Thoracic aorta (tissue), 2 donors: ENCODE data around the gene OBP2A. TPM values are rescaled to one million over a fixed set of nuclear protein-coding genes. Genes with fewer than 3 reads are reported as not detected.

Experiments
- ATAC-seq: fragments of 150-250 bp; one replicate; pipeline ENCODE4 v1.8.0; 2017; ENCODE audit warnings: low read depth; ENCODE audit not compliant: insufficient number of reproducible peaks, low FRiP score
- DNase-seq: peaks from one replicate; pipeline ENCODE4 v3.0.0-alpha.2; 2020; ENCODE audit warnings: low spot score
- H3K27ac ChIP-seq, 2 donors: fragments of 200-600 bp; sonication (generic); 1 replicate in 1 of 2; 2 replicates in 1 of 2; pipeline ENCODE4 v1.5.1; 2016; ENCODE audit warnings: mild to moderate bottlenecking in 2 of 2, moderate library complexity in 2 of 2
- H3K27me3 ChIP-seq: fragments of 200-600 bp; sonication (generic); replicated peaks from 2 replicates; pipeline ENCODE4 v1.6.0; 2016; ENCODE audit warnings: mild to moderate bottlenecking; ENCODE audit not compliant: insufficient read depth
- H3K36me3 ChIP-seq: fragments of 200-600 bp; sonication (generic); one replicate; pipeline ENCODE4 v1.5.1; 2016
- H3K4me1 ChIP-seq, 2 donors: fragments of 200-600 bp; sonication (generic); 1 replicate in 1 of 2; 2 replicates in 1 of 2; pipeline versions ENCODE4 v1.5.1 to v1.6.0; 2016; ENCODE audit warnings: low read depth in 2 of 2, mild to moderate bottlenecking in 1 of 2; ENCODE audit not compliant: control insufficient read depth in 1 of 2
- H3K4me3 ChIP-seq: fragments of 200-600 bp; sonication (generic); 2 replicates; pipeline ENCODE4 v1.5.1; 2016; ENCODE audit warnings: mild to moderate bottlenecking
- H3K9me3 ChIP-seq: fragments of 200-600 bp; sonication (generic); 2 replicates; pipeline ENCODE4 v1.5.1; 2016
- total RNA-seq, 2 donors: library from RNA; depleted of rRNA; stranded (reverse); fragments of >200 nt; gene quantifications; one replicate each; pipeline versions ENCODE4 v1.1.0 to v1.2.3, GENCODE V29; 2016
- TF ChIP-seq, protein P1 (sequence below): fragments of 200-600 bp; sonication (generic); IDR thresholded peaks from one replicate; pipeline ENCODE4 v1.5.1; 2019; ENCODE audit warnings: antibody characterized with exemption

The OBP2A gene
- total RNA-seq, 2 donors from 2014 or later = not detected

DNA sequence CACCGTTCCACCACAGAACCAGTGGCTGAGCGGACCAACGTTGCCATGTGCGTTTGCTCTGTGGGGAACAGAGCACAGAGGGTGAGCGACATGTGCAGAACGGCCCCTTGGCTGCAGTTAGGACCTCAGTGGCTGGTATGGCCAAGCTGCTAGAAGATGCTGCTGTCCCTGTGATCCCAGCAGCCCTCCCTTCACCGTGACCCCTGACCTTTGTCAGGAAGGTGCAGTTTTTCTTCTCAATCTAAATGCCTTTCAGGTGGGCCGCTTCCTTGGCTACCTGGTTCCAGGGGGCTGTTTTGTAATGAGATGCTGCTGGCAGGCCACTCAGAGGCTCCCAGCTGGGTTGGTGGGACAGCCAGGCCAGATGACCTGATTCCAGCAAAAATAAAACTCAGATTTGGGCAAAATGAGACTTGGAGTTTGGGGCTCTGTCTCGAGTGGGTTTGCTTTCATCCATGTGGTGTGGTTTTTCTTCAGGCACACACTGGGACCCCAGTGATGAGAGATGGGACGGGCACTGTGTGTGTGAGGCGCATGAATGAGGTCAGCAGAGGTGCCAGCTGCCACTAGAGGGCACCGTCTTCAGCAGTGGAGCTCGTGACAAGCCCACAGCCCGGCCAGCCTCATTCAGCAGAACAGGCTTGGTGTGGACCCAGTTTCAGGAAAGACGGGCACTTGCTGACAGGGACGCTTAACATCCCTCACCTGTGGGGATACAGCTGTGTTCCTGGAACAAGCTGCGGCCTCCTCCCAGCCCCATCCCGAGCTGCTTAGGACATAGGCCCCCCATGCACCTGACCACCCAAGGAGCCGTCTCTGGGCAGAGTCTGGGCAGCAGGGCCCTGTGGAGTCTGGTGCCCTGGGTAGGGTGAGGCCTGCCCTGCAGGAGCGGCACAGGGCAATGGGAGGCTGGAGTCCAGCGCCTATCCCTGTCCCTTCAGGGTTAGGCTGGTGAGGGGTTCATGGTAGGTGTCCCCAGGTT lies 41.4 kb upstream of the OBP2A start:
- peaks cover 25% of the 10 kb centered on the region for H3K36me3 ChIP-seq
- no peak overlapping the region for H3K27ac ChIP-seq
- DNase-seq (no peak), ATAC-seq (no peak)
- no peaks in the 10 kb centered on the region for H3K9me3 ChIP-seq
- peaks cover 3 to 16% of the 10 kb centered on the region in 2 donors for H3K4me1 ChIP-seq
- TF ChIP-seq, protein P1, sequence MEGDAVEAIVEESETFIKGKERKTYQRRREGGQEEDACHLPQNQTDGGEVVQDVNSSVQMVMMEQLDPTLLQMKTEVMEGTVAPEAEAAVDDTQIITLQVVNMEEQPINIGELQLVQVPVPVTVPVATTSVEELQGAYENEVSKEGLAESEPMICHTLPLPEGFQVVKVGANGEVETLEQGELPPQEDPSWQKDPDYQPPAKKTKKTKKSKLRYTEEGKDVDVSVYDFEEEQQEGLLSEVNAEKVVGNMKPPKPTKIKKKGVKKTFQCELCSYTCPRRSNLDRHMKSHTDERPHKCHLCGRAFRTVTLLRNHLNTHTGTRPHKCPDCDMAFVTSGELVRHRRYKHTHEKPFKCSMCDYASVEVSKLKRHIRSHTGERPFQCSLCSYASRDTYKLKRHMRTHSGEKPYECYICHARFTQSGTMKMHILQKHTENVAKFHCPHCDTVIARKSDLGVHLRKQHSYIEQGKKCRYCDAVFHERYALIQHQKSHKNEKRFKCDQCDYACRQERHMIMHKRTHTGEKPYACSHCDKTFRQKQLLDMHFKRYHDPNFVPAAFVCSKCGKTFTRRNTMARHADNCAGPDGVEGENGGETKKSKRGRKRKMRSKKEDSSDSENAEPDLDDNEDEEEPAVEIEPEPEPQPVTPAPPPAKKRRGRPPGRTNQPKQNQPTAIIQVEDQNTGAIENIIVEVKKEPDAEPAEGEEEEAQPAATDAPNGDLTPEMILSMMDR = peak; percentile 53
- no peaks in the 10 kb centered on the region for H3K27me3 ChIP-seq
- H3K4me3 ChIP-seq = no peak overlapping the region

DNA sequence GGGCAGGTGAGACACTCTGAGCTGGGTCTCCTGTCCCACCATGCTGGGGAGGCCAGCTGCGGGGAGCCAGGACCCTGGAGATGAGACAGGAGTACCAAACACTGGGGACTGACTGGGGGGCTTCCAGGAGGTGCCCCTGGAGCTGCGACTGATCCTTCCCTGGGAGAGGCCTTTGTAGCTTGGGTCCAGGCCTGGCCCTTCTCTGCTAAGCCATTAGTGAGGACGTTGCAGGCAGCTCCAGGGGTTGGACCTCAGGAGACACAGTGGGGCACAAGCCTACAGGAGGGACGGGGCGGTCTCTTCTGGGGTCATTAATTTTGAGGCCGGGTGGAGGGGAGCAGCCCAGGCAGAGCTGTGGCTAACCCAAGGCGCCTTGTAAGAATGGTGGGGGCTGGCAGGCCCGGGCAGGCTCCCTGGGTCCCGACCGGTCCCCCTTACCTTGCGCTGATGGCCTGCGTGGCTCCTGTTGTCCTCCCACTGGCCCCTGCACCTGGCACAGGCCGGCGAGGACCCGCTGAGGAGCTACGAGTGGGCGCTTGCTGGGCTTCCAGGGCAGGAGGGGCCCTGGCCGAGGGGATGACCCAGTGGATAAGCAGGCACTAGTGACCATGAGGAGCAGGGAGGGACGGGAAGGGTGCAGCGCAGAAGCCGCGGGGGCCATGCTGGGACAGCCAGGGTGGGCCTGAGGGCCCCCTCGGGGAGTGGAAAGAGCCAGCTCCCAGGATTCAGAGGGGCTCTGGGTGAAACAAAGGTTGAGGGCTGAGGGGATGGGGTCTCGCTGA lies 40.3 kb upstream of the OBP2A start:
- Histone ChIP-seq H3K36me3 (peaks cover 25% of the 10 kb centered on the region), H3K9me3 (no peaks in the 10 kb centered on the region), H3K27ac (no peak overlapping the region), H3K4me3 (no peak overlapping the region), H3K27me3 (no peaks in the 10 kb centered on the region), H3K4me1 (peaks cover 3 to 15% of the 10 kb centered on the region in 2 donors)
- TF ChIP-seq, protein P1 = no peak
- no peak for DNase-seq
- ATAC-seq = no peak

DNA sequence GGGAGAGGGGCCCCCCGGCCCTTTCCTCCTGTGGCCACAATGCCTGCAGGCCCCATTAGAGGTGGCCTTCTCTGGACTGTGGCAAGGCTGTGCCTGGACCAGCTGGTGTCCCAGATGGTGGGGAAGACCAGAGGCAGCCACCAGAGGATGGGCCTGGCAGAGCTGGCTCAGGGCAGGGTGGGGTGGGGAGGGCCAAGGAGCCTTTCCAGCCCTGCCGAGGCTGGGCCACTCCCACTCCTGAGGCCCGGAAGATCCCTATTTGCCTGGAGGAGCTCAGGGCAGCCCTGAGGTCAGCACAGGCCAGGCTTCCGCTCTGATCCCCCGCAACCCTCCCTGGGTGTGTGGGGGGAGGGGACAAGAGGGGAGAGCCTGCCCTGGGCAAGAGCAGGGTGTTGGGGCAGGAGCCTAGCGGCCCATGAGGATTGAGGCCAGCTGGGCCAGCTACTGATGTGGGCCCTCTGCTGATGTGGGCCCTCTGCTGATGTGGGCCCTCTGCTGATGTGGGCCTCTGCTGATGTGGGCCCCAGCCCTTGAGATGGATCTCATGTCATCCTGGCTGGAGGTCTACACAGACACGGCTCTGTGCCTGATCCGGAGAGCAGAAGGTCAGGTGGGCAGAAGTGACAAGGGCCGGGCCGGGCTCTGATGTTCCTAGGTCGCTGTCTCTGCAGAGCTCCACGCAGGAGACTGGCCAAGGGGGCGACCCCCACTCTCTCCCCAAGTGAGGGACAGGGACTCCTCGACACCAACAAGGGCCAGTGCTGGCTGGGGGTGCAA lies 39.4 kb upstream of the OBP2A start:
- H3K4me1 ChIP-seq = peaks cover 3 to 10% of the 10 kb centered on the region in 2 donors
- no peak for ATAC-seq
- H3K27me3 ChIP-seq = no peaks in the 10 kb centered on the region
- no peaks in the 10 kb centered on the region for H3K9me3 ChIP-seq
- DNase-seq = no peak
- H3K27ac ChIP-seq = no peak overlapping the region
- peaks cover 25% of the 10 kb centered on the region for H3K36me3 ChIP-seq
- no peak overlapping the region for H3K4me3 ChIP-seq
- TF ChIP-seq, protein P1 = no peak

DNA sequence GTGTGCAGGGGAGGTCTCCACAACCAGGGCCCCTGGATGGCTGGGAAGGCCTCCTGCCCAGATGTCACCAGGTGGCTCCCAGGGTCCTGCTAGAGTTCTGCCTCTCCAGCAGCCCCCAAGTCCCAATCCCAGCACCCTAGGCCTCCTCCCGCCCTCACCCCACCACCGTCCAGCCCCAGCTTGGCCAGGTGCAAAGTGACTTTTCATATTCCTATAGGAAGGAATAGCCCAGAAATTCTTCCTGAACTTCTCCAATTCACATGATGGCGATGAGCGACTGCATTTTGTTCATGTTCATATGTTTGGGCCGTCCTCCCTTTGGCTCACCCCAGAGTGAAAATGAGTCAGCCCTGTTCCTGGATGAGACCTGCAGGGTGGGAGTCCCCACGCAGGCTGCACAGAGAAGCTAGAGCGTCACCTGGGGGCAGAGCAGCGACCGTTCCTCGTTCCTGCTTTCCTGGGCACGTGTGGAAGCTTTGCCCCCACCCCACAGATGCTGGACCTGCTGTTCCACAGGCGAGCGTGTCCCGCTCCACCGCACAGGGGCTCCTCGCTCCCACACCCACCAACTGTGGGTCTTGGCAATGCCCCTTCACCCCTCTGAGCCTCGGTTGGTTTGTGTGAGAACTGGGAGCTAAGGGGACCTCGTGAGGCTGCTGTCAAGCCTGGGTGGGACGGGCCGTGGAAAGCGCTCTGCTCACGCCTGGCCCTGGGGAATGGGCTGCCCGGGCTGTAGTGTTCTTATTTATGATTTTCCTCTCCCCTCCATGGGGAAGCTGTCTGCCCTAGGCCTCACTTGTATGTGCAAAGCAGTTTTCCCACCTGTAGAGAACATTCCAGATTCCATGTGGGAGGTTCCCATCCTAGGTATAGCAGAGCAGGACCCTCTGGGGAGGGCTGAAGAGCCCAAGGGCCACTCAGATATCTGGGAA lies 38.6 kb upstream of the OBP2A start:
- TF ChIP-seq, protein P1 = no peak

More for the DNA sequence above, 38.6 kb upstream of the OBP2A start:
- H3K4me1 ChIP-seq = peaks cover 0 to 1% of the 10 kb centered on the region in 2 donors
- peaks cover 25% of the 10 kb centered on the region for H3K36me3 ChIP-seq
- H3K27me3 ChIP-seq = no peaks in the 10 kb centered on the region
- no peak overlapping the region for H3K4me3 ChIP-seq
- no peaks in the 10 kb centered on the region for H3K9me3 ChIP-seq
- DNase-seq (no peak), ATAC-seq (no peak)
- no peak overlapping the region for H3K27ac ChIP-seq
